Neural cell (in vitro differentiated cells): Measurements from ENCODE around the gene RGS4.

Experiments used
- CTCF ChIP-seq: fragments of 450-650 bp; IDR thresholded peaks from 2 replicates; pipeline ENCODE4 v1.5.1; 2014; ENCODE audit warnings: antibody characterized with exemption, mild to moderate bottlenecking, moderate library complexity; ENCODE audit not compliant: poor library complexity, severe bottlenecking
- SMC3 ChIP-seq: fragments of 450-650 bp; conservative IDR thresholded peaks from 2 replicates; pipeline ENCODE4 v1.6.1; 2014; ENCODE audit warnings: antibody characterized with exemption, mild to moderate bottlenecking, moderate library complexity; ENCODE audit not compliant: poor library complexity

- no peak for TF ChIP-seq SMC3
- TF ChIP-seq CTCF: no peak
Measured at GRCh38 chr1:163055005-163055404, 14.2 kb upstream of the RGS4 start.
